H1 (cell line): ENCODE measurements around the gene CTDSP1. TPM values are rescaled to one million over a fixed set of nuclear protein-coding genes. Genes with fewer than 3 reads are reported as not detected.

Experiments used
- CTCF ChIA-PET: fragments of 300-600 bp; sonication (Branson Sonifier 250); formaldehyde crosslinking; loops from one replicate; lab custom pipeline; 2021; ENCODE audit not compliant: partially characterized antibody; lab: Charles Lee
- POLR2A ChIA-PET: fragments of 300-600 bp; sonication (Branson Sonifier 250); formaldehyde crosslinking; loops from one replicate; lab custom pipeline; 2021; ENCODE audit warnings: inconsistent platforms; ENCODE audit not compliant: partially characterized antibody; lab: Charles Lee
- DNase-seq, 2 experiments: peaks; one replicate each; pipeline versions ENCODE4 v3.0.0 to v3.0.0-alpha.2; 2010 to 2022; ENCODE audit warnings: low spot score in 2 of 2, low read depth in 1 of 2, mixed read lengths in 1 of 2
- FAIRE-seq: peaks from 2 replicates; lab custom pipeline; 2011; peaks lifted over from hg19 to GRCh38; lab: Jason Lieb, UNC
- H2AFZ ChIP-seq: 2 replicates; pipeline ENCODE4 v1.8.1; 2012; ENCODE audit warnings: low read length, inconsistent platforms
- H2AK5ac ChIP-seq: 2 replicates; pipeline ENCODE4 v1.6.1; 2013; ENCODE audit warnings: low read depth, low read length
- H2BK120ac ChIP-seq: replicated peaks from 2 replicates; pipeline ENCODE3; 2013; ENCODE audit warnings: low read depth, low read length, inconsistent platforms
- H2BK12ac ChIP-seq: 2 replicates; pipeline ENCODE4 v1.6.1; 2013; ENCODE audit warnings: low read depth, low read length
- H2BK15ac ChIP-seq: 2 replicates; pipeline ENCODE4 v1.6.1; 2013; ENCODE audit warnings: low read length
- H2BK20ac ChIP-seq: 2 replicates; pipeline ENCODE4 v1.6.1; 2013; ENCODE audit warnings: low read length
- H2BK5ac ChIP-seq: 2 replicates; pipeline ENCODE4 v1.6.1; 2013; ENCODE audit warnings: low read depth, low read length
- H3K14ac ChIP-seq: 2 replicates; pipeline ENCODE4 v1.6.1; 2013; ENCODE audit warnings: inconsistent platforms; ENCODE audit not compliant: insufficient read length
- H3K18ac ChIP-seq: 2 replicates; pipeline ENCODE4 v1.6.1; 2013; ENCODE audit warnings: low read length; ENCODE audit errors: extremely low read depth
- H3K23ac ChIP-seq: 2 replicates; pipeline ENCODE4 v1.6.1; 2013; ENCODE audit warnings: inconsistent platforms; ENCODE audit not compliant: insufficient read length
- H3K23me2 ChIP-seq: 2 replicates; pipeline ENCODE4 v1.6.1; 2013; ENCODE audit warnings: low read depth, low read length
- H3K27ac ChIP-seq: 2 replicates; pipeline ENCODE4 v1.6.1; 2011; ENCODE audit warnings: low read depth, low read length, inconsistent platforms
- H3K27me3 ChIP-seq, 4 experiments: replicated peaks in 1 of 4; 1 replicate in 1 of 4; 2 replicates in 3 of 4; pipeline versions ENCODE4 v1.6.1 to v1.8.1; 2011 to 2013; ENCODE audit warnings: low read length in 3 of 4, mild to moderate bottlenecking in 3 of 4, inconsistent platforms in 2 of 4, mixed read lengths in 2 of 4, moderate library complexity in 1 of 4; ENCODE audit not compliant: control insufficient read depth in 3 of 4, insufficient read depth in 3 of 4; ENCODE audit errors: extremely low read depth in 1 of 4
- H3K36me3 ChIP-seq, 4 experiments: 2 replicates each; pipeline versions ENCODE4 v1.6.1 to v1.8.1; 2011 to 2013; ENCODE audit warnings: mild to moderate bottlenecking in 4 of 4, low read length in 3 of 4, moderate library complexity in 2 of 4, control low read depth in 1 of 4, inconsistent platforms in 1 of 4; ENCODE audit not compliant: insufficient read depth in 4 of 4, control insufficient read depth in 2 of 4
- H3K4ac ChIP-seq: replicated peaks from 2 replicates; pipeline ENCODE3; 2013; ENCODE audit warnings: low read length, low read depth, mixed read lengths, inconsistent platforms; ENCODE audit not compliant: insufficient read length
- H3K4me1 ChIP-seq, 4 experiments: replicated peaks in 1 of 4; 1 replicate in 1 of 4; 2 replicates in 3 of 4; pipeline versions ENCODE4 v1.6.1 to v1.8.1; 2011 to 2013; ENCODE audit warnings: low read length in 3 of 4, inconsistent platforms in 2 of 4, mixed read lengths in 1 of 4; ENCODE audit not compliant: insufficient read depth in 4 of 4, control insufficient read depth in 3 of 4
- H3K4me2 ChIP-seq, 2 experiments: 2 replicates each; pipeline versions ENCODE4 v1.6.1 to v1.8.1; 2011 to 2013; ENCODE audit warnings: low read depth in 2 of 2, low read length in 2 of 2, control low read depth in 1 of 2, inconsistent platforms in 1 of 2, mild to moderate bottlenecking in 1 of 2; ENCODE audit not compliant: insufficient read depth in 1 of 2
- H3K4me3 ChIP-seq, 4 experiments: fragments of 200-600, 300-600 bp in 1 of 4; sonication (generic), shearing (Covaris generic), sonication (Bioruptor Twin) in 1 of 4; 2 replicates each; pipeline versions ENCODE4 v1.5.1 to v1.8.1; 2011 to 2016; ENCODE audit warnings: low read length in 4 of 4, low read depth in 3 of 4, control low read depth in 2 of 4, inconsistent platforms in 2 of 4, mild to moderate bottlenecking in 2 of 4, mixed read lengths in 1 of 4, moderate library complexity in 1 of 4; ENCODE audit not compliant: insufficient read depth in 2 of 4; ENCODE audit errors: extremely low read depth in 1 of 4
- H3K56ac ChIP-seq: replicated peaks from 2 replicates; pipeline ENCODE3; 2013; ENCODE audit warnings: low read depth, mild to moderate bottlenecking, mixed read lengths, low read length, inconsistent platforms; ENCODE audit not compliant: insufficient read length
- H3K79me1 ChIP-seq: 2 replicates; pipeline ENCODE4 v1.6.1; 2013; ENCODE audit warnings: low read depth, low read length, control low read depth
- H3K79me2 ChIP-seq, 2 experiments: 2 replicates each; pipeline versions ENCODE4 v1.6.1 to v1.8.1; 2012 to 2013; ENCODE audit warnings: low read length in 2 of 2, mild to moderate bottlenecking in 2 of 2, inconsistent platforms in 1 of 2; ENCODE audit not compliant: insufficient read depth in 2 of 2, control insufficient read depth in 1 of 2
- H3K9ac ChIP-seq, 4 experiments: replicated peaks in 1 of 4; 1 replicate in 1 of 4; 2 replicates in 3 of 4; pipeline versions ENCODE4 v1.6.1 to v1.8.1; 2011 to 2013; ENCODE audit warnings: low read depth in 3 of 4, low read length in 3 of 4, control low read depth in 2 of 4, mild to moderate bottlenecking in 2 of 4, moderate library complexity in 2 of 4, inconsistent platforms in 1 of 4; ENCODE audit errors: extremely low read depth in 1 of 4
- H3K9me3 ChIP-seq, 2 experiments: 2 replicates each; pipeline versions ENCODE4 v1.6.1 to v1.8.1; 2012 to 2013; ENCODE audit warnings: mild to moderate bottlenecking in 2 of 2, moderate library complexity in 2 of 2, control low read depth in 1 of 2, inconsistent platforms in 1 of 2, low read depth in 1 of 2, low read length in 1 of 2, mixed read lengths in 1 of 2; ENCODE audit not compliant: insufficient read depth in 2 of 2
- H4K20me1 ChIP-seq, 2 experiments: replicated peaks in 1 of 2; 2 replicates each; pipeline versions ENCODE3 to v1.8.1; 2011 to 2013; ENCODE audit warnings: inconsistent platforms in 2 of 2, low read length in 2 of 2, mild to moderate bottlenecking in 1 of 2; ENCODE audit not compliant: insufficient read depth in 2 of 2, control insufficient read depth in 1 of 2
- H4K5ac ChIP-seq: 2 replicates; pipeline ENCODE4 v1.6.1; 2013; ENCODE audit warnings: low read length, low read depth, mixed read lengths, inconsistent platforms; ENCODE audit not compliant: insufficient read length
- H4K8ac ChIP-seq: 2 replicates; pipeline ENCODE4 v1.8.0; 2013; ENCODE audit warnings: mild to moderate bottlenecking, moderate library complexity, low read length, inconsistent platforms; ENCODE audit not compliant: insufficient read depth; ENCODE audit errors: extremely low read depth
- H4K91ac ChIP-seq: replicated peaks from 2 replicates; pipeline ENCODE3; 2013; ENCODE audit warnings: low read length, mixed read lengths, inconsistent platforms; ENCODE audit not compliant: insufficient read length
- EZH2 ChIP-seq: fragments of 200-600 bp; sonication (generic); IDR thresholded peaks from 2 replicates; pipeline ENCODE4 v1.7.1; 2012; ENCODE audit warnings: low read depth, mild to moderate bottlenecking, moderate library complexity, low read length, inconsistent platforms; ENCODE audit not compliant: severe bottlenecking
- HDAC2 ChIP-seq, 2 experiments: fragments of 300-600 bp in 1 of 2; sonication (generic) in 1 of 2; IDR thresholded peaks; 2 replicates each; pipeline ENCODE4 v1.6.1; 2011 to 2012; ENCODE audit warnings: low read depth in 2 of 2, low read length in 2 of 2, mild to moderate bottlenecking in 2 of 2, moderate library complexity in 2 of 2, borderline replicate concordance in 1 of 2, inconsistent platforms in 1 of 2
- PHF8 ChIP-seq: fragments of 200-600 bp; sonication (generic); conservative IDR thresholded peaks from 2 replicates; pipeline ENCODE4 v1.7.1; 2012; ENCODE audit warnings: low read depth, mild to moderate bottlenecking, inconsistent platforms, low read length, moderate library complexity
- RNF2 ChIP-seq: fragments of 200-900, 300-1000 bp; sonication (generic); IDR thresholded peaks from 2 replicates; pipeline ENCODE4 v1.7.1; 2016; ENCODE audit warnings: borderline replicate concordance, low read depth, mild to moderate bottlenecking, antibody characterized with exemption, low read length; ENCODE audit not compliant: poor library complexity, severe bottlenecking; ENCODE audit errors: missing control alignments
- SP1 ChIP-seq: IDR thresholded peaks from 2 replicates; pipeline ENCODE4 v1.6.1; 2011; ENCODE audit warnings: low read depth, low read length
- TBP ChIP-seq: IDR thresholded peaks from 2 replicates; pipeline ENCODE4 v1.6.1; 2011; ENCODE audit warnings: low read depth, low read length, improper control_type of control experiment
- YY1 ChIP-seq: IDR thresholded peaks from 2 replicates; pipeline ENCODE4 v1.6.1; 2011; ENCODE audit warnings: low read depth, mild to moderate bottlenecking, low read length
- WGBS, 2 experiments: shearing (Covaris generic) in 1 of 2; methylation state at CpG; one replicate each; pipeline versions ENCODE4 v1.1.6 to v1.1.7; 2013 to 2015; ENCODE audit warnings: low lambda C conversion rate in 2 of 2, mixed read lengths in 2 of 2, inconsistent platforms in 1 of 2, low coverage in 1 of 2, missing lambda C conversion rate in 1 of 2; ENCODE audit not compliant: insufficient replicate concordance in 2 of 2, insufficient coverage in 1 of 2, insufficient read length in 1 of 2; ENCODE audit errors: extremely low coverage in 1 of 2, missing lambda C conversion rate in 1 of 2; 5-methylcytosine and 5-hydroxymethylcytosine counted together
- polyA plus RNA-seq, 7 experiments: library from polyadenylated mRNA; depleted of rRNA in 3 of 7; stranded (reverse) in 5 of 7; unstranded in 2 of 7; fragments of >200 nt in 5 of 7; fragments of 200-250 nt in 2 of 7; gene quantifications; 1 replicate in 5 of 7; 2 replicates in 1 of 7; 4 replicates in 1 of 7; pipeline versions ENCODE4 v1.2.1 to v1.2.3, GENCODE V29; 2011 to 2013; ENCODE audit warnings: missing spikeins in 2 of 7, mixed read lengths in 2 of 7
- total RNA-seq: library from RNA; stranded (reverse); fragmentation: NEBNext Ultra II Directional; extraction: Animal tissue kit (Norgen Biotek cat#: 25700); gene quantifications from 2 replicates; pipeline ENCODE4 v1.2.1, GENCODE V29; 2021

Gene CTDSP1
- total and polyA plus RNA-seq, 2 of the 8 experiments (the other 6 are each of a cell fraction or from before 2014, with no cell fraction given) = 20.3 to 35.2 TPM

- no peak overlapping the region for H2AK5ac ChIP-seq
- H3K56ac ChIP-seq = no peak overlapping the region
- peak overlapping the region; percentile 82; the same call in 1 of the 2 replicates for H3K27ac ChIP-seq
- peak overlapping the region; percentile 45 to 75 (median 62); a peak in 7 of 8 replicates for H3K4me3 ChIP-seq
- no peak overlapping the region for H2BK12ac ChIP-seq
- no peaks in the 10 kb centered on the region for H3K79me1 ChIP-seq
- peaks cover 0 to 2% of the 10 kb centered on the region in 2 experiments for H4K20me1 ChIP-seq
- no peak overlapping the region for H3K23ac ChIP-seq
- no peak overlapping the region for H4K8ac ChIP-seq
- peak in 1 of 2 experiments; percentile 63 for DNase-seq
- WGBS, 2 experiments = 49% methylated on average over 8 of the region's 8 CpGs; no CpG with 5 or more reads in 1 of the 2 experiments
- ChIA-PET POLR2A (interaction anchor here (1.1 to 5.5 kb wide), 5 partner anchors 10 to 134 kb away, joined by 3 to 35 read pairs (median 4); partner anchors contain the start of genes AAMP and PNKD), CTCF (interaction anchor here (0.6 to 3.6 kb wide), 17 partner anchors 8 to 243 kb away, joined by 3 to 13 read pairs (median 3); no protein-coding TSS in a partner anchor)
- FAIRE-seq = no peak
- 0 out of 2 replicates have a peak, but pooled peaks have one; percentile 34 for TF ChIP-seq TBP
- peak; percentile 71; the same call in 1 of the 2 replicates for TF ChIP-seq YY1
- TF ChIP-seq EZH2 = no peak
- no peak for TF ChIP-seq RNF2
- TF ChIP-seq HDAC2 (IDR thresholded peaks at IDR 0.05; ENCODE audit: borderline replicate concordance in 1 of 2, low read depth in 2 of 2, low read length in 2 of 2) = no peak
- TF ChIP-seq SP1 = no peak
- no peak for TF ChIP-seq PHF8
- no peak overlapping the region for H3K4ac ChIP-seq
- peak overlapping the region; percentile 88 to 98 for H3K4me2 ChIP-seq
- peak overlapping the region; percentile 62; the same call in 1 of the 2 replicates for H3K18ac ChIP-seq
- no peak overlapping the region for H3K9ac ChIP-seq
- H2AFZ ChIP-seq = no peak overlapping the region; the same call in 1 of the 2 replicates
- H3K9me3 ChIP-seq = no peaks in the 10 kb centered on the region
- no peaks in the 10 kb centered on the region for H3K27me3 ChIP-seq
- peak overlapping the region; percentile 4 for H4K91ac ChIP-seq
- H2BK5ac ChIP-seq = peak overlapping the region; percentile 93; the same call in 1 of the 2 replicates
- H3K36me3 ChIP-seq = peaks cover 0 to 11% (median 4%) of the 10 kb centered on the region in 4 experiments; a peak in 2 of 8 replicates
- no peak overlapping the region for H2BK20ac ChIP-seq
- peaks cover 12 to 31% (median 24%) of the 10 kb centered on the region in 4 experiments for H3K4me1 ChIP-seq
- H2BK15ac ChIP-seq = no peak overlapping the region
- peak overlapping the region; percentile 97 for H4K5ac ChIP-seq
- peaks cover 6% of the 10 kb centered on the region for H3K23me2 ChIP-seq
- no peak overlapping the region for H2BK120ac ChIP-seq
- no peak overlapping the region for H3K14ac ChIP-seq
- no peaks in the 10 kb centered on the region for H3K79me2 ChIP-seq
These were observed 5.5 kb downstream of the CTDSP1 start for GRCh38 chr2:218405086-218405745.
